Endothelial cell of hepatic sinusoid (primary cell): ENCODE results near the gene RAB29.

ENCODE experiments used
- in situ Hi-C: cut with HindIII; loops from 2 replicates; pipeline ENCODE4 v1.10.0; 2017; ENCODE audit warnings: low sequenced_read_pairs

Gene RAB29

DNA sequence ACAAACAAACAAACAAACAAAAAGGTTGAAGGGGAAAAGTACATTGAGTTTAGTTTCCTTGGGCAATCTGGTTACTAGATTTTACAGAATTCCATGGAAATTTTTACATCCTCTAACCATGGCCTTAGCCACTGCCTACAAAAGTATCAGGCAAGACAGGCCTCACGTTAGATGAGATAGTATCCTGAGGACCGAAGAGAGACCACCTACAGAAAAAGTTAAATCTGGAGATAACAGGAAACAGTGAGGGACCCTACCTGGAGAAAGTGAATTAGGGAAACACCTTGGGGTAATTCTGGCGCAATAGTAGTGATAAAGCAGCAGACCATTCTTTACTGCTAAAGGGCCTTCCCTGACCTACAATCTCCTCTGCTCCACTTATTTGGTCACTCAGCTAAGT lies 8.7 kb downstream of the RAB29 start:
- in situ Hi-C loops: loop anchor here (5.0 kb wide), 1 partner anchor 99 kb away; no protein-coding TSS in a partner anchor

DNA sequence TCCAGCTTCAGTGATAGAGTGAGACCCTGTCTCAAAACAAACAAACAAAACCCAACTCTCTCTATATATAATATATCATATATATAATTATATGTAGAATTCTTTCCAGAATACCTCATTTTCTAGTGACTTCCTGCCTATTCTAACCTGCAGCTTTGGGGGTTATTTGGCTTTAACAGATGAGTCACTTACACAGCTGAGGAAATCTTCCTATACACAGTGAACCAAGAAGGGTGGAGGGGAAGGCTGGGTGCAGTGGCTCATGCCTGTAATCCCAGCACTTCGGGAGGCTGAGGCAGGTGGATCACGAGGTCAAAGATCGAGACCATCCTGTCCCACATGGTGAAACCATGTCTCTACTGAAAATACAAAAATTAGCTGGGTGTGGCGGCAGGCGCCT lies 9.2 kb downstream of the RAB29 start:
- in situ Hi-C loops: loop anchor here (5.0 kb wide), 1 partner anchor 99 kb away; no protein-coding TSS in a partner anchor

GRCh38 chr1:205764578-205764977 lies 10.7 kb downstream of the RAB29 start:
- in situ Hi-C loops: no loop called here

DNA sequence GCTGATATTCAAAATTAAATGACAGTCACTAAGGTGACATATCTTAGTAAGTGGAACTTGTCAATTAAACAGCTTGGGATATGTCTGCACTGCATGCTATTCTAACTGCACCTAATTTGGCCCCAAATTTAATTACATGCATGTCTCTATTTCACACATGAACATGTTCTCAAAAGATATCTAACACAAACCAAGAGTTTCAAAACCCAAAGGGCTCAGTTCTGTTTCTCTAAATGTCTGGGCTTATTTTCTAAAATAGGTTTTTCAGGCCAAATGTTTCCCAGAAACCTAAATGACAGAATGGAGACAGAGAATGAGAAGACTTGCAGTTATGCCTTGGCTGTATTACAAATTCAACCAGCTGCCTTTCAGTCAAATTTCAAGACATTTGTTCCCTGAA lies 11.3 kb downstream of the RAB29 start:
- in situ Hi-C loops: no loop called here

- in situ Hi-C loops: no loop called here
Measured at GRCh38 chr1:205760606-205761005, 14.7 kb downstream of the RAB29 start.

DNA sequence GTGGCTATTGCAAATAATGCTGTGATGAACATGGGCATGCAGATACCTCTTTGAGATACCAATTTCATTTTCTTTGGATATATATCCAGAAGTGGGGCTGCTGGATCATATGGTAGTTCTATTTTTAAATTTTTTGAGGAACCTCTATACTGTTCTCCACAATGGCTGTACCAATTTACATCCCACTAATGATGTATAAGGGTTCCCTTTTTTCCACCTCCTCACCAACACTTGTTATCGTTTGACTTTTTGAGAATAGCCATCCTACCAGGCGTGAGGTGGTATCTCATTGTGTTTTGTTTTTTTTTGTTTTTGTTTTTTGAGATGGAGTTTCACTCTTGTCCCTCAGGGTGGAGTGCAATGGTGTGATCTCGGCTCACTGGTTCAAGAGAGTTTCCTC lies 18.7 kb downstream of the RAB29 start:
- in situ Hi-C loops: no loop called here

- in situ Hi-C loops: no loop called here
Measured at GRCh38 chr1:205754857-205755256, 20.4 kb downstream of the RAB29 start.

DNA sequence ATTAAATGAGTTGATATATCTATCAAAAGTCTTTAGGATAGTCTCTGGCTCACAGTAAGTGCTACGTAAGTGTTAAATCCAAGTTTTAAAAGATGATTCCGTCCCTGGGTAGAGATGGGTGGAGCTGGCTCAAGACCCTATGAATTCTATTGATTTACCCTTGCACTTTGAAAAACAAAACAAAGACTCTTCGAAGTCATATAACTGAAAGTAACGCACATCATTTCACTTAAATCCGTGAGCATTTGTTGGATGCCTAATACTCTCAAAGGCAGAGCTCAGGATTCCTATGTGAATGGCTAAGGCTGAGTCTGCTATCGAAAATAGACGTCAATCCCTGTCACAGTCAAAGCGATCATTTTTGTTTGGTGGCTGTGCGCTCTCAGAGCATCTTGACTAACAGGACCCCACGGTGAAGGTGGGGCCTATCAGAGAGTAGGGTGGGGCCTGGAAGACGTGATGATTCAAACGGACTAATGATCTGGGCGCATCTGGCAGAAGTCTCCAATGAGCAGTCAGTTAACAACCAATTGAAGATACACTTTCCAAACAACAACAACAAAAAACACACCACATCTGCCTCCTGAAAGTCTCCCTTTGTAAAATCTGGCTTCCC lies 24.1 kb downstream of the RAB29 start:
- in situ Hi-C loops: no loop called here

DNA sequence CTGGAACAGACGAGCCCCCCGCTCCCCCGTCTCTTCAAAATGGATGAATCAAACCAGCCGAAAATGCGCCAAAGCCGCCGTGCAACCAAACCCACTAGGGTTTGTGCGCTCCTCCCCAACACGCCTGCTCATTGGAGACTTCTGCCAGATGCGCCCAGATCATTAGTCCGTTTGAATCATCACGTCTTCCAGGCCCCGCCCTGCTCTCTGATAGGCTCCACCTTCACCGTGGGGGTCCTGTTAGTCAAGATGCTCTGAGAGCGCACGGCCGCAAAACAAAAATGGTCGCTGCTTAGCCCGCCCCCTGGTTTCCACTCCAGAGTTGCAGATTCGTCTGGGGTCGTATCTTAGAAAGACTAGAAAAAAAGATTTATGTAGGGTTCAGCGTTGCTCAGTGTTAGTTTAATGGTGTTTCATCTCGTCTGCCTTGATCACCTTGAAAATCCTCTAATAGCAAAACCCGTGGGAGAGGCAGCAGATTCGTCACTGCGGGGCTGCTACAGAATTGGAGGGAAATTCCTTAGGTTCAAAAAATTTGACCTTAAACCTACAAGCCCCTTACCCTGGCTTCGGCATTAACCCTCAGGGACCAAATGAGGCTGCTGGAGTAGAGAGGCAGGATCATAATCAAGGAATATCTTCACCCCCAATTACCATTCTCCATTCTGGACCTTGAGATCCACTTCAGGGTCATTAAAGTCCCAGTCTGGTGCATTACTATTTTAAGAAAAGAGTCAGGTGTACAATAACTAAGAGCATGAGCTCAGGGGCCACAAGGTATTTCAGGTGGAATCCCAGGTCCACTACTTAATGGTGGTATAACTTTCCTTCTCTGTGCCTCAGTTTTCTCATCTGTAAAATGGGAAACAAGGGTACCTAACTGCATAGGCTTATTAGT lies 24.9 kb downstream of the RAB29 start, which contains the start of gene NUCKS1:
Gene NUCKS1 (minus strand): TSS at position 45 of the 898 bp plus-strand sequence. CDS start 209 bp downstream, outside the sequence.
- in situ Hi-C loops: no loop called here

GRCh38 chr1:205749234-205750137 lies 25.8 kb downstream of the RAB29 start:
- in situ Hi-C loops: no loop called here

DNA sequence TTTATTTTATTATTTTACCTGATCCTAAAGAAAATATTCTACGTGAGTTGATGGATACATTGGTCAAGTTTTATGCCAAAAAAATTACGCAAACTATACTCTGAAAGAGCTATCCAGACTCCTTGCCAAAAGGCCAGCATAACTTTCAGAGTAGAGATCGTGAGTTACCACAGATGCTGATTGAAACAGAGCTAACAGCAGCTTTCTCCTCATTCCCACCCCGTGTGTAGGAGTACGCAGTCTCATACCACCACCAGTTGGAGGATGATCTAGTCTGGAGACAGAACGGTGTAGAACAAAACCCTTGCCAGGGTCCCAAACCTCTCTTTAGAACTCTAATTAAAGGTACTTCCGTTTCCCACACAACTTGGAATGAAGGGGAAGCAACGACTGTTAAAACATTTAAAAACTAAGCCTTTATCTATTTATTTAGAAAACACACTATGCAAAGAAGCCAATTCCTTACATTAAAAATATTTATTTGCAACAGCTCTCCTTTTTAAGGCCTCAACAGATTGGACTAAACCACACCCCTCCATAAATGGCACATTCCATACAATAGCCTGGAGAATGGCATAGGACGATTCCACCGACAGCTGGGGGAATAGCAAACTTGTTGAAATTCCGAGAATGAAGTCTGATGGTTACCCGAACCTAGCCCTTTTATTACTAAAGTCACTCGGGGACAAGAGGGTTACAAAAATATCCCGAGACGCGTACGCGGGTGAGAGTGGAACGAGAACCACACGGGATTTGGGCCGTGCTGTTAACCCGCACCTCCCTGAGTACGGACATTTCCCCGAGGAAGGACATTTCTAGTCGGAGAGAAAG lies 26.7 kb downstream of the RAB29 start:
- in situ Hi-C loops: no loop called here

DNA sequence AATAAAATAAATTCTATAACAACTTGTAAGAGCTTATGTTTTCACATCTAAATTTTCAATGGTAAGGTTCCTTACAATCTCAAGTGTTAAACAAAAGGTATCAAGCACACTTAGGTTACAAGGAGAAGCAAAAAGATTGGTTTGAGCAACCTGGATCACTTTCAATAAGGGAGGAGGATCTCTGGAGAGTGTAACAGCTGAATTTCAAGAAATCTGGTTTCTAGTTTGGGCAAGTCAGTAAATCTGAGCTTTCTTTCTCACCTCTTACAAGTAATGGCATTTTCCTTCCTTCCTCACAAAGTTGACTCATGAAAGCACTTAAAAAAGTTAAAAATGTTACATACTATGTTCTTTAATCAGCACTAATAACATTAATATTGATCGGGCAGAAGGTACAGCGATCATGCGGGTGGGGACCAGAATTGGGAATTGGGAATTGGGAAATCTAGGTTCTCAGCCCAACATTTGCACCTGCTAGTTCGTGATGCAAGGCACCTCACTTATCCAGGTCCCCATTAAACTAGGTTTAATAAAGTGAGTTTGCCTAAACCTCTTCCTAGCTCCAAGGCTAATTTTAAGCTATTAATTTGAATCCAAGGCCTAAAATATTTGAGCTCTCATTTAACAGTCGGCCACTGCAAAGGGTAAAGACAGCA lies 28.4 kb downstream of the RAB29 start:
- in situ Hi-C loops: no loop called here

DNA sequence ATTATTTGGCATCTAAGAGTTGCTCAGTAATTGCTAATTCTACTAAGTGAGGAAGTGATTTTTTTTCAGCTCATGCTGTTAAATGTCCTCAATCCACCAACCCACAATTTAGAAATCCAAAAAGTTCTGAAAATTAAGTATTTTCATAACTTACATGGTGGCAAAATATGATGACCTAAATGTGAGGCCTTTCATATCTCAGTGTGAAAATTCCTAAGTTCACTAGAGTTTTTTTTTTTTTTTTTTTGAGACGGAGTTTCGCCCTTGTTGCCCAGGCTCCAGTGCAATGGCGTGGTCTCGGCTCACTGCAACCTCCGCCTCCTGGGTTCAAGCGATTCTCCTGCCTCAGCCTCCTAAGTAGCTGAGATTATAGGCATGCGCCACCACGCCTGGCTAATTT lies 30.9 kb downstream of the RAB29 start:
- in situ Hi-C loops: no loop called here

GRCh38 chr1:205743977-205744376 lies 31.3 kb downstream of the RAB29 start:
- in situ Hi-C loops: no loop called here

DNA sequence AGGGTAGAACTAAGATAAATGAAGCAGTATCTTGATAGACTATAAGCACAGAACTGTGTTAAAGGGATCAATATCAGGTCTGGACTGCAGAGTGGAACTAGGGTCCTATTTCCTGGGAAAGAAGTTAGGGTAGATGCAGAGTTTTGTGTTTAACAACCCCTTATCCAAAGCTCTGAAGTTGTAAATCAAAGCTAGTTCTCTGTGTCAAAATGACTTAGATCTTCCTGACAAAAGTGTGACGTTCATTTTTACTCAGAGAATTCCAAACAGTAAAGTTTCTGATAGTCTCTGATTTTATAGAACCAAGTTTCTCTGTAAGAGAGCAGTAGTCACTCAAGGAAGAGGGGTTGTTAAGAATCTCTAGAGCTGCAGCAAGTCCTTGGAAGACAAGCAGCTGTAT lies 33.6 kb downstream of the RAB29 start:
- in situ Hi-C loops: no loop called here

DNA sequence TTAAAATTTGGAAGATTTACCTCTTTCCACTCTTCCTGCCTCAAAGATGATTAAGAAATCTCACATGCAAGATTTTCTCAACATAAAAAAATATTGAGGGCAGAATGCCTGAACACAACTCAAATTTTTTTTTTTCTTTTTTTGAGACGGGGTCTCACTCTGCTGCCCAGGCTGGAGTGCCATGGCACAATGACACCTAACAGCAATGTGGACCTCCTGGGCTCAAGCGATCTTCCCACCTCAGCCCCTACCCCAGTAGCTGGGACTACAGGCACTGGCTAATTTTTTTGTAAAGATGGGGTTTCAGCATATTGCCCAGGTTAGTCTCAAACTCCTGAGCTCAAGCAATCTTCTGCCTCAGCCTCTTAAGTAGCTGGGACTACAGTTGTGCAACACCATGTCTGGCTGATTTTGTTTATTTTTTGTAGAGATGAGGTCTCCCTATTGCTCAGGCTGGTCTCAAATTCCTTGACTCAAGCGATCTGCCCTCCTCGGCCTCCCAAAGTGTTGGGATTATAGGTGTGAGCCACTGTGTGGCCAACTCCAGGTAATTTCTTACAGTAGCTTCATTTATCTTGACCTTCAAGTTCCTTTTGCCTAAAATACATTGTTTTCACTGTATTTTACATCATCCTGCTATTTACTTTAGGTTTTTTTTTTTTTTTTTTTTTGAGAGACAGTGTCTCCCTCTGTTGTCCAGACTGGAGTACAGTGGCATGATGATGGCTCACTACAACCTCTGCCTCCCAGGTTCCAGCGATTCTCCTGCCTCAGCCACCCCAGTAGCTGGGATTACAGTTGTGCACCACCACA lies 35.7 kb downstream of the RAB29 start:
- in situ Hi-C loops: no loop called here

GRCh38 chr1:205735218-205735617 lies 40.1 kb downstream of the RAB29 start:
- in situ Hi-C loops: no loop called here

DNA sequence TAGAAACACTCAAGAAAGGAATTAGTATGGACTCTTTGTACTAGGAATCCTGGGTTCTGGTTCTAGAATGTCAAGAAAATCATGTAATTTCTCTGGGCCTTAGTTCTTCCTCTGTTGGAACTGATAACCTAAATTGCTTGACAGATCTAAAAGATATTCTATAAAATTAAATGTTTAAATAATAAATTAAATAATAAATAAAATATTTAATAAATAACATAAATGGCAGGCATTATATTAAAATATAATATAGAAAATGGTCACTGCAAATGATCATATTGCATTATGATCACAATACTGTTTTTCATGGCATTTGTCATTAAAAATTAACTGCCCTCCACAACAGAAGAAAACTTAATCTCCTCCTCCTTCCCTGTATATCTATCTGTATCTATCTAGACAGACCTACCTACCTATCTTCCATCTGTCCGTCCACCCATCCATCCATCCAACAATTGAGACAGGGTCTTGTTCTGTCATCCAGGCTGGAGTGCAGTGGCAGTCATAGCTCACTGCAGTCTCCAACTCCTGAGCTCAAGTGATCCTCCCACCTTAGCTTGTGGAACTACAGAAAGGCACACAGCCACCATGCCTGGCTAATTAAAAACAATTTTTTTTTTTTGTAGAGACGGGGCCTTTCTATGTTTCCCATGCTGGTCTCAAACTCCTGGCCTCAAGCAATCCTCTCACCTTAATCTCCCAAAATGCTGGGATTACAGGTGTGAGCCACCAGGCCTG lies 41.7 kb downstream of the RAB29 start:
- in situ Hi-C loops: no loop called here
